Keratinocyte (primary cell): ENCODE results near the gene VPS13A. TPM values are rescaled to one million over a fixed set of nuclear protein-coding genes. Genes with fewer than 3 reads are reported as not detected.
A peak's percentile ranks its signal among the peaks of the same experiment; 100 is the strongest.

ENCODE experiments used
- DNase-seq: peaks from one replicate; pipeline ENCODE4 v3.0.0-alpha.2; 2011; ENCODE audit warnings: low read depth, missing footprints, low spot score
- FAIRE-seq: peaks from 2 replicates; lab custom pipeline; 2011; peaks lifted over from hg19 to GRCh38; lab: Jason Lieb, UNC
- H2AFZ ChIP-seq: 2 replicates; pipeline ENCODE4 v1.6.0; 2012; ENCODE audit warnings: low read length, control low read depth, inconsistent platforms; ENCODE audit not compliant: control insufficient read depth
- H3K27ac ChIP-seq: 2 replicates; pipeline ENCODE4 v1.5.1; 2011; ENCODE audit warnings: low read length; ENCODE audit not compliant: control insufficient read depth, insufficient read depth
- H3K27me3 ChIP-seq: 3 replicates; pipeline ENCODE4 v1.6.0; 2011; ENCODE audit warnings: low read length; ENCODE audit not compliant: control insufficient read depth, insufficient read depth; ENCODE audit errors: extremely low read depth
- H3K36me3 ChIP-seq, 2 experiments: 2 replicates in 1 of 2; 3 replicates in 1 of 2; pipeline ENCODE4 v1.5.1; 2011; ENCODE audit warnings: low read length in 2 of 2, mild to moderate bottlenecking in 1 of 2; ENCODE audit not compliant: control insufficient read depth in 2 of 2, insufficient read depth in 2 of 2; ENCODE audit errors: extremely low read depth in 1 of 2
- H3K4me1 ChIP-seq: 3 replicates; pipeline ENCODE4 v1.5.1; 2011; ENCODE audit warnings: low read length; ENCODE audit not compliant: control insufficient read depth, insufficient read depth; ENCODE audit errors: extremely low read depth
- H3K4me2 ChIP-seq: 3 replicates; pipeline ENCODE4 v1.6.0; 2011; ENCODE audit warnings: low read depth, low read length; ENCODE audit not compliant: control insufficient read depth, insufficient read depth; ENCODE audit errors: extremely low read depth
- H3K4me3 ChIP-seq, 3 experiments: fragments of 200-600 bp in 1 of 3; sonication (generic) in 1 of 3; 2 replicates in 2 of 3; 3 replicates in 1 of 3; pipeline ENCODE4 v1.5.1; 2011 to 2016; ENCODE audit warnings: low read length in 3 of 3, mild to moderate bottlenecking in 3 of 3, control low read depth in 2 of 3, inconsistent platforms in 1 of 3, low read depth in 1 of 3, mixed read lengths in 1 of 3, mixed run types in 1 of 3, moderate library complexity in 1 of 3; ENCODE audit not compliant: control insufficient read depth in 2 of 3, insufficient read depth in 2 of 3; ENCODE audit errors: extremely low read depth in 1 of 3
- H3K79me2 ChIP-seq: 2 replicates; pipeline ENCODE4 v1.6.0; 2012; ENCODE audit warnings: low read length; ENCODE audit not compliant: control insufficient read depth, insufficient read depth
- H3K9ac ChIP-seq: 3 replicates; pipeline ENCODE4 v1.6.0; 2011; ENCODE audit warnings: low read length; ENCODE audit not compliant: control insufficient read depth, insufficient read depth; ENCODE audit errors: extremely low read depth
- H3K9me1 ChIP-seq: 3 replicates; pipeline ENCODE4 v1.6.0; 2011; ENCODE audit warnings: low read length; ENCODE audit not compliant: control insufficient read depth, insufficient read depth; ENCODE audit errors: extremely low read depth
- H3K9me3 ChIP-seq: 2 replicates; pipeline ENCODE4 v1.5.1; 2012; ENCODE audit warnings: low read depth, low read length; ENCODE audit not compliant: control insufficient read depth
- H4K20me1 ChIP-seq: 3 replicates; pipeline ENCODE4 v1.6.0; 2011; ENCODE audit warnings: low read length; ENCODE audit not compliant: control insufficient read depth, insufficient read depth; ENCODE audit errors: extremely low read depth
- CTCF ChIP-seq, 3 experiments: IDR thresholded peaks in 1 of 3; conservative IDR thresholded peaks in 1 of 3; optimal IDR thresholded peaks in 1 of 3; 2 replicates in 2 of 3; 3 replicates in 1 of 3; pipeline versions ENCODE3 to v1.5.1; 2011; ENCODE audit warnings: low read length in 3 of 3, mild to moderate bottlenecking in 3 of 3, moderate library complexity in 2 of 3, control low read depth in 1 of 3, inconsistent platforms in 1 of 3; ENCODE audit not compliant: insufficient read depth in 2 of 3; ENCODE audit errors: extremely low read depth in 1 of 3
- EZH2 ChIP-seq: IDR thresholded peaks from one replicate; pipeline ENCODE4 v1.6.1; 2012; ENCODE audit warnings: inconsistent platforms, mild to moderate bottlenecking, low read length, moderate library complexity
- dilution Hi-C: fragments of 300-500 bp; cut with MboI; formaldehyde crosslinking; loops from one replicate; pipeline ENCODE4 v1.7.0; 2020; ENCODE audit warnings: low sequenced_read_pairs; ENCODE audit not compliant: extremely low pct_ligation_motif_present
- polyA plus RNA-seq, 5 experiments: library from polyadenylated mRNA; depleted of rRNA in 3 of 5; stranded (reverse) in 3 of 5; stranded (forward) in 1 of 5; unstranded in 1 of 5; fragments of >200 nt; gene quantifications; 1 replicate in 1 of 5; 2 replicates in 3 of 5; 3 replicates in 1 of 5; pipeline versions ENCODE4 v1.2.1 to v1.2.3, GENCODE V29; 2011 to 2012; ENCODE audit warnings: missing spikeins in 2 of 5, low read depth in 1 of 5, low replicate concordance in 1 of 5

The VPS13A gene
- polyA plus RNA-seq, 1 donor (not counting 4 experiments of a cell fraction or from before 2014, with no cell fraction given) = 55.3 TPM

GRCh38 chr9:77447646-77448045 lies 270.3 kb downstream of the VPS13A start:
- Histone ChIP-seq H2AFZ (no peak overlapping the region), H3K36me3 (no peaks in the 10 kb centered on the region), H3K9me3 (no peaks in the 10 kb centered on the region), H4K20me1 (no peaks in the 10 kb centered on the region), H3K4me3 (no peak overlapping the region), H3K4me2 (no peak overlapping the region), H3K79me2 (no peaks in the 10 kb centered on the region), H3K9ac (no peak overlapping the region), H3K9me1 (no peaks in the 10 kb centered on the region), H3K27ac (no peak overlapping the region), H3K27me3 (no peaks in the 10 kb centered on the region), H3K4me1 (peaks cover 9% of the 10 kb centered on the region)
- TF ChIP-seq EZH2 = no peak
- dilution Hi-C loops = no loop called here
- FAIRE-seq (no peak), DNase-seq (no peak)

GRCh38 chr9:77449240-77450084 lies 272.1 kb downstream of the VPS13A start:
- peak overlapping the region; percentile 11 for H3K4me2 ChIP-seq

More at GRCh38 chr9:77449240-77450084, 272.1 kb downstream of the VPS13A start:
- Histone ChIP-seq H2AFZ (no peak overlapping the region), H3K4me1 (peaks cover 9% of the 10 kb centered on the region), H3K27me3 (no peaks in the 10 kb centered on the region), H3K4me3 (no peak overlapping the region), H3K36me3 (no peaks in the 10 kb centered on the region), H3K79me2 (no peaks in the 10 kb centered on the region), H3K9me3 (no peaks in the 10 kb centered on the region), H3K9ac (no peak overlapping the region), H3K27ac (no peak overlapping the region), H3K9me1 (no peaks in the 10 kb centered on the region), H4K20me1 (no peaks in the 10 kb centered on the region)
- DNase-seq (peak; percentile 59), FAIRE-seq (peak; percentile 36)
- dilution Hi-C loops = no loop called here
- TF ChIP-seq CTCF (optimal IDR thresholded peaks at IDR 0.05 in 1 of 3, IDR thresholded peaks at IDR 0.05 in 1 of 3, conservative IDR thresholded peaks at IDR 0.05 in 1 of 3; ENCODE audit: extremely low read depth in 1 of 3, insufficient read depth in 2 of 3, low read length in 3 of 3) (no peak), EZH2 (no peak)
